Forelimb muscle (tissue), 1 donor: Measurements from ENCODE around the gene BRMS1L. TPM values are rescaled to one million over a fixed set of nuclear protein-coding genes. Genes with fewer than 3 reads are reported as not detected.

ENCODE experiments used
- DNase-seq: peaks from one replicate; pipeline ENCODE4 v3.0.0-alpha.2; 2013; ENCODE audit warnings: low read depth
- polyA plus RNA-seq: library from polyadenylated mRNA; unstranded; fragments of 120-200 nt; gene quantifications from one replicate; pipeline ENCODE4 v1.2.1, GENCODE V29; 2013; ENCODE audit not compliant: insufficient read length

The BRMS1L gene
- polyA plus RNA-seq, 1 donor = 21.5 TPM

- no peak for DNase-seq
Measured at GRCh38 chr14:35865611-35866324, 39.6 kb downstream of the BRMS1L start.

GRCh38 chr14:35866595-35867279 lies 40.6 kb downstream of the BRMS1L start:
- DNase-seq = no peak

GRCh38 chr14:35867280-35867629 lies 41.1 kb downstream of the BRMS1L start:
- DNase-seq = no peak

- no peak for DNase-seq
Measured at GRCh38 chr14:35875296-35875695, 49.2 kb downstream of the BRMS1L start.

GRCh38 chr14:35877276-35877675 lies 51.1 kb downstream of the BRMS1L start:
- no peak for DNase-seq

- peak; percentile 53 for DNase-seq
Measured at GRCh38 chr14:35878272-35879150, 52.4 kb downstream of the BRMS1L start.

- no peak for DNase-seq
Measured at GRCh38 chr14:35879151-35879648, 53.1 kb downstream of the BRMS1L start.

- DNase-seq = no peak
Measured at GRCh38 chr14:35879654-35880249, 53.6 kb downstream of the BRMS1L start.

GRCh38 chr14:35881280-35881679 lies 55.1 kb downstream of the BRMS1L start:
- no peak for DNase-seq

- DNase-seq = no peak
Measured at GRCh38 chr14:35883677-35884293, 57.6 kb downstream of the BRMS1L start.

GRCh38 chr14:35890308-35890707 lies 64.2 kb downstream of the BRMS1L start:
- DNase-seq = no peak

- DNase-seq = no peak
Measured at GRCh38 chr14:35895256-35895655, 69.1 kb downstream of the BRMS1L start.

GRCh38 chr14:35897616-35898111 lies 71.5 kb downstream of the BRMS1L start:
- no peak for DNase-seq

- no peak for DNase-seq
Measured at GRCh38 chr14:35898217-35898775, 72.2 kb downstream of the BRMS1L start.

GRCh38 chr14:35900741-35901140 lies 74.6 kb downstream of the BRMS1L start:
- no peak for DNase-seq

GRCh38 chr14:35909665-35910064 lies 83.5 kb downstream of the BRMS1L start:
- DNase-seq = no peak

- no peak for DNase-seq
Measured at GRCh38 chr14:35910191-35910590, 84.1 kb downstream of the BRMS1L start.

- no peak for DNase-seq
Measured at GRCh38 chr14:35911097-35911496, 85.0 kb downstream of the BRMS1L start.

GRCh38 chr14:35915185-35915584 lies 89.0 kb downstream of the BRMS1L start:
- DNase-seq = no peak

GRCh38 chr14:35915775-35916174 lies 89.6 kb downstream of the BRMS1L start:
- DNase-seq = no peak
